HL-60 (cell line): ENCODE measurements around the gene HSD17B4.

Experiments
- CTCF ChIP-seq: IDR thresholded peaks from one replicate; pipeline ENCODE4 v1.5.1; 2011; ENCODE audit warnings: low read length, control low read depth, inconsistent platforms; ENCODE audit not compliant: insufficient read depth
- POLR2AphosphoS5 ChIP-seq: IDR thresholded peaks from 2 replicates; pipeline ENCODE4 v1.6.1; 2012; ENCODE audit warnings: low read depth
- TF ChIP-seq, protein P1 (sequence below): IDR thresholded peaks from 2 replicates; pipeline ENCODE4 v1.6.1; 2012; ENCODE audit warnings: low read depth; ENCODE audit not compliant: insufficient replicate concordance

DNA sequence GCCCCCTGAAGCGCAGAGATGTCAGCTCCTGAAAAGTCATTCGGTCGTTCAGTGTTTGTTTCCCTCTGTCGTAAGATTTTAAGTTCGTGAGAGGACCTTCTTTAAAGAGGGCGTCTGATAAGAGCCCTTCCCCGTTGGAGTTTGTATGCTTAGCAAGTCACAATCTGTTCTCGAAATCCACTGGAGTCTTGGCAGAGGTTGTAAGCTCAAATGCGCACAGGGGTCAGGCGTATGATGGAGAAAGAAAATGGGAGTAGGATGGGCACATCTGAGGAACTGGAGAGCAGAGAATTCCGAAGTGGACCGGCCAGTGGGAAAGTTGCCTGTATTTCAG is 710 bp downstream of the HSD17B4 start:
- TF ChIP-seq CTCF (no peak), POLR2AphosphoS5 (no peak)
- TF ChIP-seq, protein P1, sequence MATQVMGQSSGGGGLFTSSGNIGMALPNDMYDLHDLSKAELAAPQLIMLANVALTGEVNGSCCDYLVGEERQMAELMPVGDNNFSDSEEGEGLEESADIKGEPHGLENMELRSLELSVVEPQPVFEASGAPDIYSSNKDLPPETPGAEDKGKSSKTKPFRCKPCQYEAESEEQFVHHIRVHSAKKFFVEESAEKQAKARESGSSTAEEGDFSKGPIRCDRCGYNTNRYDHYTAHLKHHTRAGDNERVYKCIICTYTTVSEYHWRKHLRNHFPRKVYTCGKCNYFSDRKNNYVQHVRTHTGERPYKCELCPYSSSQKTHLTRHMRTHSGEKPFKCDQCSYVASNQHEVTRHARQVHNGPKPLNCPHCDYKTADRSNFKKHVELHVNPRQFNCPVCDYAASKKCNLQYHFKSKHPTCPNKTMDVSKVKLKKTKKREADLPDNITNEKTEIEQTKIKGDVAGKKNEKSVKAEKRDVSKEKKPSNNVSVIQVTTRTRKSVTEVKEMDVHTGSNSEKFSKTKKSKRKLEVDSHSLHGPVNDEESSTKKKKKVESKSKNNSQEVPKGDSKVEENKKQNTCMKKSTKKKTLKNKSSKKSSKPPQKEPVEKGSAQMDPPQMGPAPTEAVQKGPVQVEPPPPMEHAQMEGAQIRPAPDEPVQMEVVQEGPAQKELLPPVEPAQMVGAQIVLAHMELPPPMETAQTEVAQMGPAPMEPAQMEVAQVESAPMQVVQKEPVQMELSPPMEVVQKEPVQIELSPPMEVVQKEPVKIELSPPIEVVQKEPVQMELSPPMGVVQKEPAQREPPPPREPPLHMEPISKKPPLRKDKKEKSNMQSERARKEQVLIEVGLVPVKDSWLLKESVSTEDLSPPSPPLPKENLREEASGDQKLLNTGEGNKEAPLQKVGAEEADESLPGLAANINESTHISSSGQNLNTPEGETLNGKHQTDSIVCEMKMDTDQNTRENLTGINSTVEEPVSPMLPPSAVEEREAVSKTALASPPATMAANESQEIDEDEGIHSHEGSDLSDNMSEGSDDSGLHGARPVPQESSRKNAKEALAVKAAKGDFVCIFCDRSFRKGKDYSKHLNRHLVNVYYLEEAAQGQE: no peak
